Mononuclear cell (primary cell): ENCODE measurements around the gene GCA. TPM values are rescaled to one million over a fixed set of nuclear protein-coding genes. Genes with fewer than 3 reads are reported as not detected.

ENCODE experiments used
- total RNA-seq: library from RNA; depleted of rRNA; stranded (reverse); fragments of >200 nt; gene quantifications from one replicate; pipeline ENCODE4 v1.2.3, GENCODE V29; 2012

Gene GCA
- total RNA-seq, 1 donor, result 18.2 TPM

Other genes with a start within 250 kb of the GCA start
- gene GCG, start 191.9 kb upstream of the GCA start, total RNA-seq, result not detected
- gene FAP, start 100.7 kb upstream of the GCA start, total RNA-seq, result not detected
- 78.0 TPM for gene IFIH1, start 25.4 kb upstream of the GCA start, total RNA-seq